Esophagus muscularis mucosa (tissue), 3 donors: Measurements from ENCODE around the gene PDZRN3.

Experiments
- POLR2A ChIP-seq: fragments of 450-650 bp; IDR thresholded peaks from one replicate; pipeline ENCODE4 v1.6.1; 2017; ENCODE audit warnings: antibody characterized with exemption, moderate library complexity, mild to moderate bottlenecking, low read depth
- POLR2AphosphoS5 ChIP-seq, 2 donors: sonication (generic); formaldehyde crosslinking; IDR thresholded peaks; one replicate each; pipeline ENCODE4 v1.6.1; 2017; ENCODE audit warnings: antibody characterized with exemption in 2 of 2
- TF ChIP-seq, protein P1 (sequence below), 3 experiments: fragments of 200-600 bp in 2 of 3; fragments of 450-650 bp in 1 of 3; sonication (generic) in 2 of 3; IDR thresholded peaks; one replicate each; pipeline ENCODE4 v1.5.1; 2017 to 2019; ENCODE audit warnings: antibody characterized with exemption in 3 of 3, mild to moderate bottlenecking in 2 of 3, moderate library complexity in 1 of 3

GRCh38 chr3:73475717-73476116 is 149.0 kb downstream of the PDZRN3 start:
- TF ChIP-seq, protein P1, sequence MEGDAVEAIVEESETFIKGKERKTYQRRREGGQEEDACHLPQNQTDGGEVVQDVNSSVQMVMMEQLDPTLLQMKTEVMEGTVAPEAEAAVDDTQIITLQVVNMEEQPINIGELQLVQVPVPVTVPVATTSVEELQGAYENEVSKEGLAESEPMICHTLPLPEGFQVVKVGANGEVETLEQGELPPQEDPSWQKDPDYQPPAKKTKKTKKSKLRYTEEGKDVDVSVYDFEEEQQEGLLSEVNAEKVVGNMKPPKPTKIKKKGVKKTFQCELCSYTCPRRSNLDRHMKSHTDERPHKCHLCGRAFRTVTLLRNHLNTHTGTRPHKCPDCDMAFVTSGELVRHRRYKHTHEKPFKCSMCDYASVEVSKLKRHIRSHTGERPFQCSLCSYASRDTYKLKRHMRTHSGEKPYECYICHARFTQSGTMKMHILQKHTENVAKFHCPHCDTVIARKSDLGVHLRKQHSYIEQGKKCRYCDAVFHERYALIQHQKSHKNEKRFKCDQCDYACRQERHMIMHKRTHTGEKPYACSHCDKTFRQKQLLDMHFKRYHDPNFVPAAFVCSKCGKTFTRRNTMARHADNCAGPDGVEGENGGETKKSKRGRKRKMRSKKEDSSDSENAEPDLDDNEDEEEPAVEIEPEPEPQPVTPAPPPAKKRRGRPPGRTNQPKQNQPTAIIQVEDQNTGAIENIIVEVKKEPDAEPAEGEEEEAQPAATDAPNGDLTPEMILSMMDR (IDR thresholded peaks at IDR 0.05) = no peak
- TF ChIP-seq POLR2A (no peak), POLR2AphosphoS5 (IDR thresholded peaks at IDR 0.05) (no peak)
